Astrocyte (in vitro differentiated cells and primary cell): ENCODE measurements around the gene PRM2. TPM values are rescaled to one million over a fixed set of nuclear protein-coding genes. Genes with fewer than 3 reads are reported as not detected.

ENCODE experiments used
- DNase-seq: peaks from one replicate; pipeline ENCODE4 v3.0.0-alpha.2; 2010; ENCODE audit warnings: low read depth
- FAIRE-seq: peaks from 2 replicates; lab custom pipeline; 2011; peaks lifted over from hg19 to GRCh38; lab: Jason Lieb, UNC
- H2AFZ ChIP-seq: 2 replicates; pipeline ENCODE4 v1.6.0; 2012; ENCODE audit warnings: low read depth, low read length, inconsistent platforms
- H3K27ac ChIP-seq: 2 replicates; pipeline ENCODE4 v1.5.1; 2011; ENCODE audit warnings: low read depth, low read length, inconsistent platforms
- H3K27me3 ChIP-seq: 2 replicates; pipeline ENCODE4 v1.6.0; 2011; ENCODE audit warnings: low read length, inconsistent platforms; ENCODE audit not compliant: insufficient read depth
- H3K36me3 ChIP-seq: 2 replicates; pipeline ENCODE4 v1.5.1; 2011; ENCODE audit warnings: low read length, inconsistent platforms; ENCODE audit not compliant: insufficient read depth
- H3K4me1 ChIP-seq: 2 replicates; pipeline ENCODE4 v1.5.1; 2011; ENCODE audit warnings: low read length, inconsistent platforms; ENCODE audit not compliant: insufficient read depth
- H3K4me2 ChIP-seq: 2 replicates; pipeline ENCODE4 v1.6.0; 2012; ENCODE audit warnings: low read length, inconsistent platforms
- H3K4me3 ChIP-seq: 2 replicates; pipeline ENCODE4 v1.5.1; 2011; ENCODE audit warnings: low read depth, mild to moderate bottlenecking, low read length, inconsistent platforms; ENCODE audit not compliant: insufficient read depth
- H3K79me2 ChIP-seq: 2 replicates; pipeline ENCODE4 v1.6.0; 2012; ENCODE audit warnings: mild to moderate bottlenecking, low read length, inconsistent platforms; ENCODE audit not compliant: insufficient read depth
- H3K9ac ChIP-seq: 2 replicates; pipeline ENCODE4 v1.6.0; 2012; ENCODE audit warnings: mild to moderate bottlenecking, low read length, inconsistent platforms
- H3K9me3 ChIP-seq: 2 replicates; pipeline ENCODE4 v1.5.1; 2012; ENCODE audit warnings: low read depth, mild to moderate bottlenecking, low read length, inconsistent platforms; ENCODE audit not compliant: insufficient read depth
- H4K20me1 ChIP-seq: 2 replicates; pipeline ENCODE4 v1.6.0; 2012; ENCODE audit warnings: low read length, inconsistent platforms; ENCODE audit not compliant: insufficient read depth
- H3K27ac Mint-ChIP-seq: one replicate; pipeline ENCODE4 v1.8.0; 2021; ENCODE audit warnings: mild to moderate bottlenecking, mixed read lengths; ENCODE audit not compliant: unreplicated experiment
- H3K27me3 Mint-ChIP-seq: one replicate; pipeline ENCODE4 v1.8.0; 2021; ENCODE audit warnings: low read depth, mixed read lengths; ENCODE audit not compliant: unreplicated experiment
- H3K36me3 Mint-ChIP-seq: one replicate; pipeline ENCODE4 v1.8.0; 2021; ENCODE audit warnings: low read depth, mixed read lengths; ENCODE audit not compliant: unreplicated experiment
- H3K4me1 Mint-ChIP-seq: one replicate; pipeline ENCODE4 v1.8.0; 2021; ENCODE audit warnings: low read depth, mixed read lengths; ENCODE audit not compliant: unreplicated experiment
- H3K4me3 Mint-ChIP-seq: one replicate; pipeline ENCODE4 v1.8.0; 2021; ENCODE audit warnings: mild to moderate bottlenecking, moderate library complexity, mixed read lengths; ENCODE audit not compliant: unreplicated experiment
- H3K9me3 Mint-ChIP-seq: one replicate; pipeline ENCODE4 v1.8.0; 2021; ENCODE audit warnings: mild to moderate bottlenecking, mixed read lengths; ENCODE audit not compliant: unreplicated experiment
- CTCF ChIP-seq: IDR thresholded peaks from 2 replicates; pipeline ENCODE4 v1.5.1; 2011; ENCODE audit warnings: low read depth, mild to moderate bottlenecking, inconsistent platforms, low read length, moderate library complexity; ENCODE audit not compliant: insufficient read depth
- EZH2 ChIP-seq: IDR thresholded peaks from 2 replicates; pipeline ENCODE4 v1.6.1; 2012; ENCODE audit warnings: mild to moderate bottlenecking, low read length, inconsistent platforms; ENCODE audit not compliant: insufficient read depth
- total RNA-seq: library from RNA; stranded (reverse); gene quantifications from 2 replicates; pipeline ENCODE4 v1.2.1, GENCODE V29; 2021

The PRM2 gene
- total RNA-seq, 1 donor from 2014 or later: not detected

GRCh38 chr16:11254913-11255736, 21.2 kb downstream of the PRM2 start:
- H3K27ac ChIP-seq: peak overlapping the region; percentile 79
- H3K27ac Mint-ChIP-seq: no peak overlapping the region
- peaks cover 29% of the 10 kb centered on the region for H3K79me2 ChIP-seq
- peak overlapping the region; percentile 86 for H3K4me3 Mint-ChIP-seq
- H3K36me3 ChIP-seq: no peaks in the 10 kb centered on the region
- DNase-seq (peak; percentile 56), FAIRE-seq (no peak)
- peaks cover 2% of the 10 kb centered on the region for H3K36me3 Mint-ChIP-seq
- H3K4me1 ChIP-seq: peaks cover 40% of the 10 kb centered on the region
- peak overlapping the region; percentile 62 for H3K4me3 ChIP-seq
- peaks cover 25% of the 10 kb centered on the region for H3K4me1 Mint-ChIP-seq
- H4K20me1 ChIP-seq: peaks cover 47% of the 10 kb centered on the region
- H3K9ac ChIP-seq: peak overlapping the region; percentile 95
- no peak for TF ChIP-seq EZH2
- TF ChIP-seq CTCF: no peak
- no peaks in the 10 kb centered on the region for H3K27me3 ChIP-seq
- no peaks in the 10 kb centered on the region for H3K9me3 Mint-ChIP-seq
- H3K27me3 Mint-ChIP-seq: peaks cover 13% of the 10 kb centered on the region
- peak overlapping the region; percentile 30 for H2AFZ ChIP-seq
- H3K9me3 ChIP-seq: no peaks in the 10 kb centered on the region
- peak overlapping the region; percentile 89 for H3K4me2 ChIP-seq

- Mint-ChIP-seq H3K4me3 (peak overlapping the region; percentile 86), H3K4me1 (peaks cover 25% of the 10 kb centered on the region), H3K9me3 (no peaks in the 10 kb centered on the region), H3K27ac (no peak overlapping the region), H3K36me3 (peaks cover 2% of the 10 kb centered on the region), H3K27me3 (peaks cover 6% of the 10 kb centered on the region)
- peak overlapping the region; percentile 89 for H3K4me2 ChIP-seq
- TF ChIP-seq EZH2 (no peak), CTCF (no peak)
- H2AFZ ChIP-seq: no peak overlapping the region
- H3K9me3 ChIP-seq: no peaks in the 10 kb centered on the region
- peak overlapping the region; percentile 95 for H3K9ac ChIP-seq
- H3K27ac ChIP-seq: no peak overlapping the region
- H3K36me3 ChIP-seq: no peaks in the 10 kb centered on the region
- no peak for DNase-seq
- peaks cover 40% of the 10 kb centered on the region for H3K4me1 ChIP-seq
- FAIRE-seq: no peak
- peaks cover 29% of the 10 kb centered on the region for H3K79me2 ChIP-seq
- H3K4me3 ChIP-seq: peak overlapping the region; percentile 62
- peaks cover 47% of the 10 kb centered on the region for H4K20me1 ChIP-seq
- no peaks in the 10 kb centered on the region for H3K27me3 ChIP-seq
Observed at GRCh38 chr16:11253995-11254912, 22.0 kb downstream of the PRM2 start.
